ENCODE data around the gene COL8A2.

COL8A2 gene

DNA sequence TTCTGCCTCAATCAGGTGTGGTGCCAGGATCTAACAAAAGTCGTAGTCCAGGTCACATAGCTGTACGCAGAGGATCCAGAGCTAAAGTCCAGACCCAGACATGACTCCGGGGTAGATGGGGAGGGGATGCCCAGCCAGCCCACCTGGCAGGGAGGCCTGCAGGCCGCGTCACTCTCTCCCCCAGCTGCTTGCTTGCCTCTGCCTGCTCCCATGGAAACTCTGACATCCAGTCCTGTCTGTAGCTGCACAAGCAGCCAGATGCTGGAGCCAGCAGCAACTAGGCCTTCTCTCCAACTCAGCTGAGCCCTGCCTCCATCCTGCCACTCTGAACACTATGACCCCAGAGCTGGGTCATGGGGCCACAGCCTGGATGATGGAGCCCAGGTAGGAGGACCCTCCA is 8.1 kb downstream of the COL8A2 start:
- H3K4me3 ChIP-seq (ENCODE audit: low read depth, low read length): no peak overlapping the region
- no peaks in the 10 kb centered on the region for H3K36me3 ChIP-seq (ENCODE audit: control insufficient read depth in 2 of 2, insufficient read depth in 1 of 2, low read length in 2 of 2)
- no peaks in the 10 kb centered on the region for H3K9me3 ChIP-seq (ENCODE audit: control insufficient read depth, insufficient read depth, low read depth, low read length)
- H3K4me1 ChIP-seq (ENCODE audit: control insufficient read depth, insufficient read depth, low read length): no peaks in the 10 kb centered on the region
- no peak for TF ChIP-seq ZNF48 (tag by site-specific recombination; IDR thresholded peaks at IDR 0.05)
- TF ChIP-seq, protein P1, sequence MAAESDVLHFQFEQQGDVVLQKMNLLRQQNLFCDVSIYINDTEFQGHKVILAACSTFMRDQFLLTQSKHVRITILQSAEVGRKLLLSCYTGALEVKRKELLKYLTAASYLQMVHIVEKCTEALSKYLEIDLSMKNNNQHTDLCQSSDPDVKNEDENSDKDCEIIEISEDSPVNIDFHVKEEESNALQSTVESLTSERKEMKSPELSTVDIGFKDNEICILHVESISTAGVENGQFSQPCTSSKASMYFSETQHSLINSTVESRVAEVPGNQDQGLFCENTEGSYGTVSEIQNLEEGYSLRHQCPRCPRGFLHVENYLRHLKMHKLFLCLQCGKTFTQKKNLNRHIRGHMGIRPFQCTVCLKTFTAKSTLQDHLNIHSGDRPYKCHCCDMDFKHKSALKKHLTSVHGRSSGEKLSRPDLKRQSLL (tag by site-specific recombination; IDR thresholded peaks at IDR 0.05): 0 out of 2 replicates have a peak, but pooled peaks have one; percentile 46
- POLR2A ChIA-PET: no interaction called here
- H3K27ac ChIP-seq (ENCODE audit: extremely low read depth, low read depth, low read length): no peak overlapping the region
- CTCF ChIA-PET: interaction anchor here (1.4 to 7.5 kb wide), 2 partner anchors 15 to 17 kb away, joined by 4 to 65 read pairs; no protein-coding TSS in a partner anchor

DNA sequence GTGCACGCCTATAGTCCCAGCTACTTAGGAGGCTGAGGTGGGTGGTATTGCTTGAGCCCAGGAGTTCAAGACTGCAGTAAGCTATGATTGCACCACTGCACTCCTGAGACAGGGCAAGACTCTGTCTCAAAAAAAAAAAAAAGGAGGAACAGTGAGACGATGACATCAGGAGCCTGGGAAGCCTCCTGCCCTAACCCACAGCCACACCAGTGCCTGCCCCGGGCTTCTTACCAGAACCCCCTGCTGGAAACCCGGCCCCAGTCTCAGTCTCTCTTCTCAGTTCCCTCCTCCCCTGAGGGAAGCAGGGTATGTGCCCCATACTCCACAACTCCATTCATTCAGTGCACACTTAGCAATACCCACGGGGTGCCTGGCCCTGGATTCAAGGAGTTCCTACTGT is 9.1 kb downstream of the COL8A2 start:
- no peaks in the 10 kb centered on the region for H3K4me1 ChIP-seq (ENCODE audit: control insufficient read depth, insufficient read depth, low read length)
- TF ChIP-seq ZNF155 (tag by site-specific recombination; IDR thresholded peaks at IDR 0.05) (no peak), ZIC2 (tag by site-specific recombination; IDR thresholded peaks at IDR 0.05) (peak; percentile 35), ZNF398 (tag by site-specific recombination; IDR thresholded peaks at IDR 0.05) (0 out of 2 replicates have a peak, but pooled peaks have one; percentile 9), ZNF843 (tag by site-specific recombination; IDR thresholded peaks at IDR 0.05) (no peak)
- no peak overlapping the region for H3K27ac ChIP-seq (ENCODE audit: extremely low read depth, low read depth, low read length)
- no peaks in the 10 kb centered on the region for H3K9me3 ChIP-seq (ENCODE audit: control insufficient read depth, insufficient read depth, low read depth, low read length)
- H3K36me3 ChIP-seq (ENCODE audit: control insufficient read depth in 2 of 2, insufficient read depth in 1 of 2, low read length in 2 of 2): no peaks in the 10 kb centered on the region
- CTCF ChIA-PET: interaction anchor here (0.6 to 7.5 kb wide), 2 partner anchors 18 to 34 kb away, joined by 5 to 65 read pairs; no protein-coding TSS in a partner anchor
- POLR2A ChIA-PET: no interaction called here
- H3K4me3 ChIP-seq (ENCODE audit: low read depth, low read length): no peak overlapping the region

DNA sequence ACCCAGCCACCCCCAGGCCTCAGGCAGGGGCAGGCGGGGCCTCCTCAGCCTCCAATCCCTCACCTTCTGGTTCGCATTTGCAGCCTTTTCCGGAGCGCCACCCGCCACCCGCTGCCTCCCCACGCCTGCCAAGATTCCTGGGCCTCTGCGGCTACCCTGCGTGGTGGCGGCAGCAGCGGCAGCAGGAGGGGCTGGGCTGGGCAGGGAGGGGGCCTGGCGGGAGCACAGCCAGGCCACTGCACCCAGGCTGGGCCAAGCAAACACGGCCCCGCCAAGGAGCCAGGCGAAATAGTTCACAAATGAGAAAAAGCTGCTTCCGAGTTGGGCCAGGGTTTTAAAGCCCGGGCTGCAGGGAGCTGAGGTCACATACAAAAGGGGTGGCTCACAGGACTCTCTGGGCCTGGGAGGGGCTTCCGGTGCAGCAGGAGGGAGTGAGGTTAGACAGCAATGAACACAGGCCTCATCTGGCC is 9.8 kb downstream of the COL8A2 start:
- H3K36me3 ChIP-seq (ENCODE audit: control insufficient read depth in 2 of 2, insufficient read depth in 1 of 2, low read length in 2 of 2): no peaks in the 10 kb centered on the region
- TF ChIP-seq ZNF324 (tag by site-specific recombination; IDR thresholded peaks at IDR 0.05) (no peak), ZNF341 (tag by site-specific recombination; IDR thresholded peaks at IDR 0.05; ENCODE audit: low read depth) (0 out of 2 replicates have a peak, but pooled peaks have one; percentile 33), ZIC2 (tag by site-specific recombination; IDR thresholded peaks at IDR 0.05) (peak; percentile 72), EGR2 (tag by site-specific recombination; IDR thresholded peaks at IDR 0.05; ENCODE audit: low read depth) (no peak)
- TF ChIP-seq, protein P2, sequence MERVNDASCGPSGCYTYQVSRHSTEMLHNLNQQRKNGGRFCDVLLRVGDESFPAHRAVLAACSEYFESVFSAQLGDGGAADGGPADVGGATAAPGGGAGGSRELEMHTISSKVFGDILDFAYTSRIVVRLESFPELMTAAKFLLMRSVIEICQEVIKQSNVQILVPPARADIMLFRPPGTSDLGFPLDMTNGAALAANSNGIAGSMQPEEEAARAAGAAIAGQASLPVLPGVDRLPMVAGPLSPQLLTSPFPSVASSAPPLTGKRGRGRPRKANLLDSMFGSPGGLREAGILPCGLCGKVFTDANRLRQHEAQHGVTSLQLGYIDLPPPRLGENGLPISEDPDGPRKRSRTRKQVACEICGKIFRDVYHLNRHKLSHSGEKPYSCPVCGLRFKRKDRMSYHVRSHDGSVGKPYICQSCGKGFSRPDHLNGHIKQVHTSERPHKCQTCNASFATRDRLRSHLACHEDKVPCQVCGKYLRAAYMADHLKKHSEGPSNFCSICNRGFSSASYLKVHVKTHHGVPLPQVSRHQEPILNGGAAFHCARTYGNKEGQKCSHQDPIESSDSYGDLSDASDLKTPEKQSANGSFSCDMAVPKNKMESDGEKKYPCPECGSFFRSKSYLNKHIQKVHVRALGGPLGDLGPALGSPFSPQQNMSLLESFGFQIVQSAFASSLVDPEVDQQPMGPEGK (tag by site-specific recombination; IDR thresholded peaks at IDR 0.05): no peak
- TF ChIP-seq, protein P1 (tag by site-specific recombination; IDR thresholded peaks at IDR 0.05): no peak
- CTCF ChIA-PET: interaction anchor here (0.6 to 7.5 kb wide), 3 partner anchors 16 to 790 kb away, joined by 3 to 65 read pairs (median 4); no protein-coding TSS in a partner anchor
- POLR2A ChIA-PET: no interaction called here
- H3K4me1 ChIP-seq (ENCODE audit: control insufficient read depth, insufficient read depth, low read length): no peaks in the 10 kb centered on the region
- H3K27ac ChIP-seq (ENCODE audit: extremely low read depth, low read depth, low read length): no peak overlapping the region
- no peaks in the 10 kb centered on the region for H3K9me3 ChIP-seq (ENCODE audit: control insufficient read depth, insufficient read depth, low read depth, low read length)
- H3K4me3 ChIP-seq (ENCODE audit: low read depth, low read length): no peak overlapping the region

- Histone ChIP-seq H3K27ac (ENCODE audit: extremely low read depth, low read depth, low read length) (no peak overlapping the region), H3K4me3 (ENCODE audit: low read depth, low read length) (no peak overlapping the region), H3K9me3 (ENCODE audit: control insufficient read depth, insufficient read depth, low read depth, low read length) (no peaks in the 10 kb centered on the region), H3K36me3 (ENCODE audit: control insufficient read depth in 2 of 2, insufficient read depth in 1 of 2, low read length in 2 of 2) (no peaks in the 10 kb centered on the region), H3K4me1 (ENCODE audit: control insufficient read depth, insufficient read depth, low read length) (no peaks in the 10 kb centered on the region)
- ChIA-PET CTCF (interaction anchor here (1.1 to 7.5 kb wide), 3 partner anchors 9 to 20 kb away, joined by 3 to 65 read pairs (median 4); no protein-coding TSS in a partner anchor), POLR2A (no interaction called here)
- no peak for TF ChIP-seq ZNF549 (tag by site-specific recombination; IDR thresholded peaks at IDR 0.05)
- TF ChIP-seq, protein P3, sequence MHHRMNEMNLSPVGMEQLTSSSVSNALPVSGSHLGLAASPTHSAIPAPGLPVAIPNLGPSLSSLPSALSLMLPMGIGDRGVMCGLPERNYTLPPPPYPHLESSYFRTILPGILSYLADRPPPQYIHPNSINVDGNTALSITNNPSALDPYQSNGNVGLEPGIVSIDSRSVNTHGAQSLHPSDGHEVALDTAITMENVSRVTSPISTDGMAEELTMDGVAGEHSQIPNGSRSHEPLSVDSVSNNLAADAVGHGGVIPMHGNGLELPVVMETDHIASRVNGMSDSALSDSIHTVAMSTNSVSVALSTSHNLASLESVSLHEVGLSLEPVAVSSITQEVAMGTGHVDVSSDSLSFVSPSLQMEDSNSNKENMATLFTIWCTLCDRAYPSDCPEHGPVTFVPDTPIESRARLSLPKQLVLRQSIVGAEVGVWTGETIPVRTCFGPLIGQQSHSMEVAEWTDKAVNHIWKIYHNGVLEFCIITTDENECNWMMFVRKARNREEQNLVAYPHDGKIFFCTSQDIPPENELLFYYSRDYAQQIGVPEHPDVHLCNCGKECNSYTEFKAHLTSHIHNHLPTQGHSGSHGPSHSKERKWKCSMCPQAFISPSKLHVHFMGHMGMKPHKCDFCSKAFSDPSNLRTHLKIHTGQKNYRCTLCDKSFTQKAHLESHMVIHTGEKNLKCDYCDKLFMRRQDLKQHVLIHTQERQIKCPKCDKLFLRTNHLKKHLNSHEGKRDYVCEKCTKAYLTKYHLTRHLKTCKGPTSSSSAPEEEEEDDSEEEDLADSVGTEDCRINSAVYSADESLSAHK (tag by site-specific recombination; IDR thresholded peaks at IDR 0.05): no peak
- TF ChIP-seq, protein P4, sequence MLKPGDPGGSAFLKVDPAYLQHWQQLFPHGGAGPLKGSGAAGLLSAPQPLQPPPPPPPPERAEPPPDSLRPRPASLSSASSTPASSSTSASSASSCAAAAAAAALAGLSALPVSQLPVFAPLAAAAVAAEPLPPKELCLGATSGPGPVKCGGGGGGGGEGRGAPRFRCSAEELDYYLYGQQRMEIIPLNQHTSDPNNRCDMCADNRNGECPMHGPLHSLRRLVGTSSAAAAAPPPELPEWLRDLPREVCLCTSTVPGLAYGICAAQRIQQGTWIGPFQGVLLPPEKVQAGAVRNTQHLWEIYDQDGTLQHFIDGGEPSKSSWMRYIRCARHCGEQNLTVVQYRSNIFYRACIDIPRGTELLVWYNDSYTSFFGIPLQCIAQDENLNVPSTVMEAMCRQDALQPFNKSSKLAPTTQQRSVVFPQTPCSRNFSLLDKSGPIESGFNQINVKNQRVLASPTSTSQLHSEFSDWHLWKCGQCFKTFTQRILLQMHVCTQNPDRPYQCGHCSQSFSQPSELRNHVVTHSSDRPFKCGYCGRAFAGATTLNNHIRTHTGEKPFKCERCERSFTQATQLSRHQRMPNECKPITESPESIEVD (tag by site-specific recombination; IDR thresholded peaks at IDR 0.05): no peak
- TF ChIP-seq KLF1 (tag by site-specific recombination; IDR thresholded peaks at IDR 0.05): no peak
- no peak for TF ChIP-seq ZNF701 (tag by site-specific recombination; IDR thresholded peaks at IDR 0.05)
- no peak for TF ChIP-seq BCL11B (tag by site-specific recombination; IDR thresholded peaks at IDR 0.05; ENCODE audit: low read depth)
Measured at GRCh38 chr1:36114371-36114770, 10.7 kb downstream of the COL8A2 start.
